Activated T-helper 1 cell treated with anti-CD3 and anti-CD28 coated beads, Interleukin-2, amount 50 U/mL, for 16 hours (primary cell): ENCODE results near the gene WDR91.

Experiments used
- DNase-seq, 2 donors: peaks; one replicate each; pipeline ENCODE4 v3.0.0-alpha.2; 2020; ENCODE audit warnings: low read depth in 1 of 2, low spot score in 1 of 2

Gene WDR91

DNA sequence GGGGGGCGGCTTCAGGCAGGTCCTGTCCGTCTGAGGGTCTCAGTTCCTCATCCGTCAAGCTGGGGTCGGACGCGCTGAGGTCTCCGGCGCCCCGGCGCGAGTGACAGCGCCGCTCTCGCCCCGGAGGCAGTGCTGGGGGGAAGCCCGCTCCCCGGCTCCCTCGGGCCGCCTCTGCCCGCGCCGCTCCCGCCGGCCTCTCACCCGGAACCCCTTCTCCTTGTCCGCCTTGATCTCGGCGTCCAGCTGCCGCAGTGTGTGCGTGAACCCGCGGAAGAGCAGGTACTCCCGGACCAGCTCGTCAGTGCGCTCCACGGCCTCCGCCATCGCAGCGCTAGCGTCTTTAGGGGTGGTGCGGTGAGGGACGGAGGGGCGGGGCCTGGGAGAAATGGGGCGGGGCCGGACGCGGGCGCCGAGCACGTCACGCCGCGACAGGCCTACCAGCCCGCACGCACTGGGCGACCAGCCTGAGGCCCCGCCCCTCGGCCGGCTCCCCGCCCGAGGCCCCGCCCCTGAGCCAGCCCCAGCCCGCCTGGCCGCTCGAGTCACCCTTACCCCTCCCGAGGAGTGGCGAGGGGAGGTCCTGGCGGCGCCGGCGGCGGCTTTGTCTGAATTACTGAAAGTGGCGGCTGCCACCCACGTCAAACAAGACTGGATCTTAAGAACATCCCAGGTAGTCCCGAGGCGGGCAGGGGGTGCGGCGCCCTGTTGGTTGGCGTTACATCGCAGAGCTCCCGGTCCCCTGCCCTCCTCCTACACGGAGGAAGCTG lies at the start of gene WDR91:
Gene WDR91, minus strand, starts transcription at position 348 of the 767 bp plus-strand sequence. Its CDS starts 24 bp downstream, at position 324.
- peak; percentile 94 to 96 for DNase-seq

DNA sequence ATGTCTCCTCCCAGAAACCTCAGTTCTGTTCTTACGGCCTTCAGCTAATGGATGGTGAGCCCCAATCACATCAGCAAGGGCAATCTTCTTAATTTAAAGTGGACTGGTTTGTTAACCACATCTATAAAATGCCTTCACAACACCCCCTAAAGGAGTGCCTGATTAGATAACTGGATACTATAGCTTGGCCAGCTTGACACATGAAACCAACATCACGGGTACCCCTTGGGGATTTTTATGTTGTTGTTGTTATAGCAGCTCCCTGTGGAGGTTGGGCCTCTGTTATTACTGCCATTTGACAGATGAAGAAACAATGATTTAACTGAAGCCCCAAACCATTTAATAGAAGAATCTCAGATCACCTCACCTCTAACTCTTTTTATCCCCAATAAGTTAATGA lies 49.1 kb upstream of the WDR91 start:
- DNase-seq: no peak

DNA sequence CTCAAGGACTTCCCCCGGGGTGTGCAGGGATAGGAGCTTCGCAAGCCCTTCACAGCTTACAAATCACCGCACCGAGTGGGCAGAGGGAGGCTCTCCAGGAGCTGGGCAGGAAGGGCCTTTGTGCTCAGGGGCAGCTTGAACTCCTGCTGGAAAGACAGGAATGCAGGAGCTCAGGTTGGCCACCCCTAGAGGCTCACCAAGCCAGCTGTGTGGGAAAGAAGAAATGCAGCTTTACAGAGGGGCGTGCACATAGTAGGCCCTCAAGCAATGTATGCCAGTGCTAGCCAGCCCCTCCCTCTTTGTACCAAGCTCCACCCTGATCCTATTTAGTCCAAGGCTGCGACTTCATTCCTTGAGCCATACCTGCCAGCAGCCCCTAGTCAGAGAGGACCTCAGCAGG lies 48.4 kb upstream of the WDR91 start:
- no peak for DNase-seq

DNA sequence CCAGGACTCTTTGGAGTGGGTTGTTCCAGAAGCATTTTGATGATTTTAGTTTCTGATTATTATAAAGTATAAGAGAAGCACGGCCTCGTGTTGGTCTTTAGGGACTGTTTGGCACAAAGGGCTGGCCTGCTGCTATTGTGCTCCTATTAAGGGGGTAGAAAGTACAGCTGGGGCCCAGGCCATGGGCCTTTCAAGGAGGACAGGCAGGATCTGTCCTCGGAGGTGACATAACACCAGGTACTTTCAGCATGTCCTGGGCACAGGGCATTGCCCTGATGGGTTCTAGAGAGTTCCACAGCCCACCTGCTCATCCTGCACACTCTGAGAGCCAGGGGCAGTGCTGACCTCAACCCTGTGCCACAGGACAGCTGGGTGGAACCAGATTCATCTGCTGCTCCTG lies 47.3 kb upstream of the WDR91 start:
- DNase-seq: no peak

DNA sequence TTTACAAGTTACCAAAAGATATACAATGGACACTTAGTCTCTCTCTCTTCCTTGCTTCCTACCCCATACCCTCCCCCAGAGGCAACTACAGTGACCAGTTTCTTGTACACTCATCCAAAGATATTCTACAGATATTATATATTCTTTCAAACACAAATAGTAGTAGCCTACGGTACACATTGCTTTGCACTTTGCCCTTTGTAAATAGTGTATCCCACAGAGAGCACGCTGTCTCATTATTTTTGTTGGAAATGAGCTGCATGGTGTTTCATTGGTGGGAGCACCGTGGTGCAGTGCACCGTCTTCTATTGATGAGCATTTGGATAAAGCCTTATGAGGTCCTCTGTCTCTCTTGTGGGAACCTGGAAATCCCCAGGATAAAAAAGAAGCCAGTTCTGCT lies 46.5 kb upstream of the WDR91 start:
- no peak for DNase-seq

DNA sequence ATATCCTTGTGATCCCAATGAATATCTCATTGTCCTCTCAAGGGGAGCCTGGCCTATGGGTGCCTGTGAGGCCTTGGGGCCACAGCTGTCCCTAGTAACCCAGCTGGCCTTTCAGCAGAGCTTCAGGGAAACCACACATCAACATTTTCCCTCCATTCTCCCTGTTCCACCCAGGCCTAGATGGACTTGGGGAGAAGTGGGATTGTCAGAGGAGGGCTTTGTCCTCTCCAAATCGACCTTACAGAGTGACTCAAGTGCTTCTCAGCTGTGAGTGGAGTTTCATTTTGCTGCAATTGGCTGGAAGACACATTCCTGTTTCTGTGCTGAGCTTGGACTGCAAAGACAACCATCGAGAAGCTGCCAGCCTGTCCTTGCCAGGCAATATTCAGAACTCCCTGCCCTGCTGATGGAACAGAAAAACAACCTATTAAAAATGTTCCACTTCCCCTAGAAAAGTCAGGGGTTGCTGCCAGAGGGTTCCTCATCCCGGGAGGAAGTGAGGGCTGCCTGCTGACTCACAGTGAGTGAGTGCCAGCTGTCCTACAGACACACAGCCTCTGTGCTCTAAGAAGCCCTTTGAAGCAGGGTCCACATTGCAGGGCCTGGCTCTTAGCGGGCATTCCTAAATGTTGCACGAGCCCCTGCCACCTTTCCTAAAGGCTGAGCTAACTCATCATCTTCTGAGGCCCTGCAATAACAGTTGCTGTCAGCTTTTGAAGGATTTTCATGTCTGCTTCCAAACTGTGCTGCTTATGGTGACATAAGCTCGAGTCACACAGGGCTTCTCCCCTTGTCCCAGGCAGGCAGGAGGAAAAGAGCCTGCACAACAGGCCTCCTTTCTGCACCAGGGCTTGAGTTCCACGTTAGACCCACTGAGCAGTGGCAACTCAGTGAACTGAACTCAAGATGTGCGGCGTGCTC lies 42.8 kb upstream of the WDR91 start:
- no peak for DNase-seq

DNA sequence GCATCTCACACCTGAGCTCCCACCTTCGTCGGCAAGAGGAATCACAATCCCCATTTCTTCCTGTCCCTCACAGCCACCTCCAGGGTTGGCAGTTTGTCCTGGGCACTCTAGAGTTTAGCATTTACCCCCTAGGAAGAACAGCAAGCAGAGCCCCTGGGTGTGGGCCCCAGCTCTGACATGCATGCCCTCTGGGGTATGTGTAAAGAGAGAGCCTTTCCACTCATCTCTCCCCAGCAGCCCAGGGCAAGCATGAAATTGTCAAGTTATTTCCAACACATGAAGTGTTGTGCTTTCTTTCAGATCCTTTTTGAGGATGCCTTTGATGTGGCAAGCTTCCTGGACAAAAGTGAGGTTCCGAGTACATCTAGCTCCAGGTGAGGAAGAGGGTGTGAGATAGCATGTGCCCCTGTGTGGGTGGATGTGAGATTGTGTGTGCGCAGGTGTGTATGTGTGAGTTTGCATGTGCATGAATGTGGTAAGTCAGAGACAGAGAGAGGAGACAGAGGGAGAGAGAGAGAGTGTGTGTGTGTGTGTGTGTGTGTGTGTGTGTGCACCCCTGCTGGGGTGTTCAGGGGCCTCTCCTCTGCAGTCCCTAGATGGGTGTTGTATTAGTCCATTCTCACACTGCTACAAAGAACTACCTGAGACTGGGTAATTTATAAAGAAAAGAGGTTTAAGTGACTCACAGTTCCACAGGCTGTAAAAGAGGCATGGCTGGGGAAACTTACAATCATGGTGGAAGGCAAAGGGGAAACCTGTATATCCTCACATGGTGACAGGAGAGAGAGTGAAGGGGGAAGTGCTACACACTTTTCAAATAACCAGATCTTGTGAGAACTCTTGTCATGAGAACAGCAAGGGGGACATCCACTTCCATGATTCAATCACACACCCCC lies 40.4 kb upstream of the WDR91 start:
- no peak for DNase-seq

DNA sequence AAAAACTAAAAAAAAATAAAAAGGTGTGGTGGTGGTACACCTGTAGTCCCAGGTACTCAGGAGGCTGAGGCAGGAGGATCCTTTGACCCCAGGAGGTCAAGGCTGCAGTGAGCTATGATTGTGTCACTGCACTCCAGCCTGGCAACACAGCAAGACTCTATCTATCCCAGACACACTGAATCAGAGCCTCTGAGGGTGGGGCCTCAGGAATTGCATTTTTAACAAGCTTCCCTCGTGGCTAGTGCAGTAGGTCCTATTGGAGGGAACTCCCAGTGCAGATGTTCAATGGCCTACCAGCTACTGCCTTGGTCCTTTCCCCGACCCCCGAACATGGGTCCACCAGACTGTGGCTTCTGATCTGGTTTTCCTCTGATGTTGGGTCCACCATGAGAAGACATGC lies 37.2 kb upstream of the WDR91 start:
- no peak for DNase-seq

DNA sequence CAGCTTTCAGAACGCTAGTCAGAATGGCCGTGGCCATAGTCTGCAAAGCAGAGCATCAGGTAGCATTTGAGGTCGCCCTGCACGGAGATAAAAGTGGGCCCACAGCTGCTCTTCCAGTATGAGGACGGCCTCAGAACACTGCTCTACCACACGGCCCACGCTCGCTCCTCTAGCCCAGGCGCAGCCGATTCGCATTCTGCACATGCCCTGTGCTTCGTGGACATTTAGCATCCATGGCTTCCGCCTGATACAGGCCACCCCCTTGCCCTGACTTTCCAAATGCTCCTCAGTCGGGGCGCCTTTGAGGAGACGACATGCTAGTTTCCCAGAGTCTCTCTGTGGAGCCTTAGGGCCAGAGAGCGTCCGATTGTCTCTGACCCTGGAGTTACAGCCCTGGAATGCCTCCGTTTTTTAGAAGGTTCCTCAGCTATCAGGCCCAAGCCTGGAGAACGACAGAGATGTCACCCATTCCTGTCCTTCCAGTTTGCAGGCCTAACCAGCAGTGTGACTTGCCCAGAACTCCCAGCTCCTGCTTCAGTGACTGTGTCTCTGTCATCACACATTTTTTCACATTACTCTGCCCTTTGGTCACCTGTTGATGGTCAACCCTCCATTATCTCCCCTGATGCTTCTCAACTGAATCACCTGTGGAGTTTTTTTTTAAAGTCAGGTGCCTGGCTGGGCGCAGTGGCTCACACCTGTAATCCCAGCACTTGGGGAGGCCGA lies 36.6 kb upstream of the WDR91 start:
- no peak for DNase-seq

DNA sequence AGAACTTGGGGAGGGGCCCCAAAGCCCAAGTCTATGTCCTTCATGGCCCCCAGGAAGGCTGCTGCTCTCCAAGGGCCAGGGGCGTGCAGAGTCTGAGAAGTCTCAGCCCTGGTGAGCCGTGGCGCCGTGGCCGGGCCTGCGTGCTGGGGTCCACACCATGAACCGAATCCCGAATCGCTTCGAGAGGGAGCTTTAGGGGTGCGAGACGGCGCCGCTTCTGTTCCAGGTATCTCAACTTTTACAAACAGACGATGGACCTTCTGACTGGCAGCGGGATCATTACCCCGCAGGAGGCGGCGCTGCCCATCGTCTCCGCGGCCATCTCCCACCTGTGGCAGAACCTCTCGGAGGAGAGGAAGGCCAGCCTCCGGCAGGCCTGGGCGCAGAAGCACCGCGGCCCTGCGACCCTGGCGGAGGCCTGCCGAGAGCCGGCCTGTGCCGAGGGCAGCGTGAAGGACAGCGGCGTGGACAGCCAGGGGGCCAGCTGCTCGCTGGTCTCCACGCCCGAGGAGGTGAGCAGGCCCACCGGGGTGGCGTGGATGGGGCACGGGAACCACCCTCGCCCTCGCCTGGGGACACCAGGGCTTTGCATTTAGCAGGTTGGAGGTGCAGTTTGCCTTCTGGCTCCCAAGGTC lies 35.0 kb upstream of the WDR91 start:
- DNase-seq: no peak

DNA sequence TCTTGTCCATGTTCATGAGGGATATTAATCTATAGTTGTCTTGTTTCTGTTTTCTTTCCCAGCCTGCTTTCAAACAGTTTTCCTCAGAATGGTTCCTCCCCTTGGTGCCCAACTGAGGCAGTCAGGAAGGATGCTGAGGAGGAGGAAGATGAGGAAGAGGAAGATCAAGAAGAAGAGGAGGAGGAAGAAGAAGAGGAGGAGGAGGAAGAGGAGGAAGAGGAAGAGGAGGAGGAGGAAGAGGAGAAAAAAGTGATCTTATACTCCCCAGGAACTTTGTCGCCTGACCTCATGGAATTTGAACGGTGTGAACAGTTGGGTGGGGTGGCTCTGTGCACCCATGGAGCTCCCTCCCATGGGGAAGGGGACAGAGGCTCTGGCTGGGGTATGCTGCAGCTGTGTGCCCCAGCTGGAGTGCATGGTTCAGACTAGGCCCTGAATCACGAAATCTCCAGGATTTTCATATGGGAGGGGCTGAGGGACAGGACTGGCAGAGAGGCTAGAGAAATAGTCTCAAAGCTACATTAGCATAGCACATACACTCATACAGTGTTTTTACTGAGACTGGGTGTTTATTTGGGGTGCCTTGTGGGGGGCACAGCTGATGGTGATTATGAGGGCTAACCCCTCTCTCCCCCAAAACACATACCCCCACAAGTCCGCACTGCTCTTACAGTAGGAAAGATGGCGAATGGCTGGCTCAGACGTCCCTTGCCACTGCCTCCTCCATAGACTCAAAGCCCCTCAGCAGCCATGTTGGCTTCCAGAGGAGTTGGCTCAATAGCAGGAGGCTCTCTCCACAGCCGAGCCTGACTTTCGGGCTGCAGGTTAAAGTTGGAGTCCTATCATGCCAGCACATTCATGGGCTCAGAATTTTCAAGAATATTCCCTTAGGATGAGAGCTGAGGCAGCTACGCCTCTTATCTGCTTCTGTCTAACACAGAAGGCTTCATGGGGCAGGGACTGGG lies 34.2 kb upstream of the WDR91 start:
- no peak for DNase-seq

DNA sequence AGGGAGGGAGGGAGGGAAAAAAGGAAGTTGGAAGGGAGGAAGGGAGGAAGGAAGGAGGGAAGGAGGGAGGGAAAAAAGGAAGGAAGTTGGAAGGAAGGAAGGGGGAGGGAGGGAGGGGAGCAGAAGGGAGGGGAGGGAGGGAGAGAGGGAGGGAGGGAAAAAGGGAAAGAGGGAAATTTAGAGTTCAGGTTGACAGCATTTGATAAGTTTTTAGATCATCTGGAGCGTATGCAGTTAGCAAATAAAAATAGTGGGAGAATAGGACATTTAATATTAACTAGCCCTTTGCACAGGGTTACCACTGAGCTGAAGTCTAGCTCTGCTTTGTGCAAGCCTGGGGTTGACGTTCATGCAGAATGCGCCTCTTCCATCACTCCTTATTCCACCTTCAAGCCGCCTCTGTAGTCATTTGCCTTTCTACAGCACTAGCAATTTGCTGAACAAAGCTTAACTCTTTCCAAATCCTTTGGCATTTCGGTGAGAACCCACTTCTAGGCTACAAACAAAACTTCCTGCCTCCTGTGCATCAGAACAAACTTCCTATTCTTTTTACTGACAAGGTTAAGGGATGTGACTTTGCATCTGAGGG lies 30.9 kb upstream of the WDR91 start:
- no peak for DNase-seq

DNA sequence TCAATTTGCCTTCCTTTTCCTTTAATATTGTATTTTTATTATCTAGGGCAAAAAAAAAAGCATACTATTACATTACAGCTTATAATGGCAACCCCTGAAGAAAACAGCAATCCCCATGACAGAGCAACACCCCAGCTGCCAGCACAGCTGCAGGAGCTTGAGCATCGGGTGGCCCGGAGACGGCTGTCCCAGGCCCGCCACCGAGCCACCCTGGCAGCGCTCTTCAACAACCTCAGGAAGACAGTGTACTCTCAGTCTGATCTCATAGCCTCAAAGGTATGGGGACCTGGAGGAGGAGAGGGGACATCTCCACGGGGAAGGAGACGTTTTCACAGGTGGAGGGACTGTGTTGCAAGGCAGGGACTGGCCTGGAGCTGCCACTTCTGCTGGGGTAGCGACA lies 29.1 kb upstream of the WDR91 start:
- no peak for DNase-seq

DNA sequence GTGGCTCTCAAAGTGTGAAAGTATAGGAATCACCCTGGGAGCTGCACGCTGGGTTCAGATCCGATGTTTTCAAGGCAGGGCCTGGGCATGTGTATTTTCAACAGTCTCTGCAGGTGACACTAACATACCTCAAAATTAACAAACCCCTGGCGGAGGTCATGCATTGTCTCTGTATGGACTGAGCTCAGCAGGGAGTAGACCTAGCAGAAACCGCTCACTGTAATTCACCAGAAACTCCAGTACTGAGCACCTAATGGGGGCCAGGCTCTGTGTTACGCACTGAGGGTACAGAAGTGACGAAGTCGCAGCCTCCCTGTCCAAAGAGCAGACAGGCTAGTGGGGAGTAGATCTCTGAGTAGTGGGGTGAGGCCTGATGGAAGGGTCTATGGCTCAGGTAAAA lies 27.9 kb upstream of the WDR91 start:
- no peak for DNase-seq

DNA sequence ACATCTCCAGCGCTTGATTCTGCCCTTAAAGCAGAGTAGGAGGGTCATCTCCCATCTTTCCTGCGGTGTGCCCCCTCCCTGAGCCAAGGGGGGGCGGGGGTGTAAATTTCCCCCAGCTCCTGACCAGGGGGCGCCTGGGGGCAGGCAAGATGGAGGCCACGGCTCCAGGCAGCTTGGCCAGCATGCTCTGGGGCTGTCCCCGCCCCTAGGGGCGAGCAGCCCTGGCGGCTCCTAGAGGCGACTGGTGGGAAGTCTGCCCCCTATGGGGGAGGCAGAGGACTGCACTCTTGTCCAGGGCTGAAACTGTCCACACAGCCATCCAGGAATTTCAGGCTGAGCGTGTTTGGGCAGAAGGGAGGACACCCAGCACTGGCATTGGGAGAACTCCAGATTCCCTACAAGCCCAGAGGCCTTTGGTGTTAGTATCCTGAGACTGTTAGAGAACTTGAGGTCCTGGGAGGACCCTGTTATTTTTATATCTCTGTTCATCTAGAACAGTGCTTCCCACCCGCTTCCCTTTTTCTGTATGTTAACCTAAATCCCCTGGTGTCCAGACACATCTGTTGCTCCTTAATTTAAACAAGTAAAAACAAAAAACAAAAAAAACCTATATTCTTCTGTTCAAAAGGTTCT lies 26.9 kb upstream of the WDR91 start:
- DNase-seq: no peak

DNA sequence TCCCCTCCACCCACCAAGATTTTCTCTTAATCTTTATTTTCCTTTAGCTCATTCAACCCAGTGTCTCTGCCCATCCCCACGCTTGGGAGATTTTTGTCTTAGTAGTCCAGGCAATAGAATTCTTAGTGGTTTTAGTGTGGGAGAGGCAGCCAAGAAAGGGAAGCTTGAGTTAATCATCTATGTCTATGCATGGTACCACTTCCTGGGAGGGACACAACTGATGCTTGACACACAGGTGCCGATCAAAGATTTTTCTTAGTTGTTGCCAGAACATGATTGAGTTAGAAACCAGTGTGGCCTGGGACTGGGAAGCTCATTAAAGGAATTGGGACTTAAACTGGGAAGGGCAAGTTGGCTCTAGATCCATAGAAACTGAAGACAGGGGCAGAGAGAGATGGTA lies 25.4 kb upstream of the WDR91 start:
- DNase-seq: no peak

DNA sequence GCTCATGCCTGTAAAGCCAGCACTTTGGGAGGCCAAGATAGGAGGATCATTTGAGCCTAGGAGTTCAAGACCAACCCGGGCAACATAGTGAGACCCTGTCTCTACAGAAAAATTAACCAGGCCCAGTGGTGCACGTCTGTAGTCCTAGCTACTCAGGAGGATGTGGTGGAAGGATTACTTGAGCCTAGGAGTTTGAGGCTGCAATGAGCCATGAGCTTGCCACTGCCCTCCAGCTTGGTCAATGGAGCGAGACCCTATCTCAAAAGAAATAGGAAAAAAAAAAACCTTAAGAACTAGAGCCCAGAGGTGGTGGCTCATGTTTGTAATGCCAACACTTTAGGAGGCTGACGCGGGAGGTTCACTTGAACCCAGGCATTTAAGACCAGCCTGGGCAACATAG lies 24.5 kb upstream of the WDR91 start:
- DNase-seq: no peak

DNA sequence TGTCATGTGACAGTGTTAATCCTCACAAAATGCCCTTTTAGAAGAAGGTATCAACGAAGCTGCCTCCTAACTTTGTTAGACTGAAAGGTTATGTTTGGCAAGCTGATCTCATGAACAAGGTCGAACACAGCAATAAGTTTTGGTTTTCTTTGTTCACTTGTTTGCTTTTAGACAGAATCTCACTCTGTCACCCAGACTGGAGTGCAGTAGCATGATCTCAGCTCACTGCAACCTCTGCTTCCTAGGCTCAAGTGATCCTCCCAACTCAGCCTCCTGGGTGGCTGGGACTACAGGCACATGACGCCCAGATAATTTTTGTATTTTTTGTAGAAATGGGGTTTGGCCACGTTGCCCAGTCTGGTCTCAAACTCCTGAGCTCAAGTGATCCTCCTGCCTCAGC lies 23.4 kb upstream of the WDR91 start:
- no peak for DNase-seq
